ENCODE results near the gene MYOF.
A peak's percentile ranks its signal among the peaks of the same experiment; 100 is the strongest.

The MYOF gene

GRCh38 chr10:93482145-93482834, at the start of gene MYOF:
TSS of gene MYOF (minus strand) at chr10:93482334. CDS start at chr10:93482194, 140 bp downstream.
- Histone ChIP-seq H3K9me3 (ENCODE audit: low read length) (no peaks in the 10 kb centered on the region), H3K36me3 (ENCODE audit: insufficient read depth, low read length) (no peaks in the 10 kb centered on the region), H3K27me3 (ENCODE audit: control insufficient read depth in 1 of 2, insufficient read depth in 2 of 2, low read length in 2 of 2) (no peaks in the 10 kb centered on the region), H3K4me1 (ENCODE audit: insufficient read depth, low read length) (peaks cover 17% of the 10 kb centered on the region), H3K4me3 (ENCODE audit: low read depth in 1 of 2, low read length in 2 of 2) (peak within 1 kb of the TSS; percentile 69 to 94), H3K9ac (ENCODE audit: low read length) (peak within 1 kb of the TSS; percentile 97), H3K27ac (ENCODE audit: low read depth, low read length) (peak within 1 kb of the TSS; percentile 87)

GRCh38 chr10:93518531-93518930, 36.4 kb upstream of the MYOF start:
- Histone ChIP-seq H3K27me3 (ENCODE audit: control insufficient read depth in 1 of 2, insufficient read depth in 2 of 2, low read length in 2 of 2) (no peaks in the 10 kb centered on the region), H3K27ac (ENCODE audit: low read depth, low read length) (no peak overlapping the region), H3K9ac (ENCODE audit: low read length) (no peak overlapping the region), H3K36me3 (ENCODE audit: insufficient read depth, low read length) (no peaks in the 10 kb centered on the region), H3K9me3 (ENCODE audit: low read length) (no peaks in the 10 kb centered on the region), H3K4me3 (ENCODE audit: low read depth in 1 of 2, low read length in 2 of 2) (no peak overlapping the region), H3K4me1 (ENCODE audit: insufficient read depth, low read length) (no peaks in the 10 kb centered on the region)

- H3K27ac ChIP-seq (ENCODE audit: low read depth, low read length) = no peak overlapping the region
Observed at GRCh38 chr10:93516006-93516380, 33.9 kb upstream of the MYOF start.

GRCh38 chr10:93515071-93516005, 33.2 kb upstream of the MYOF start:
- Histone ChIP-seq H3K4me3 (ENCODE audit: low read depth in 1 of 2, low read length in 2 of 2) (no peak overlapping the region), H3K9ac (ENCODE audit: low read length) (no peak overlapping the region), H3K9me3 (ENCODE audit: low read length) (no peaks in the 10 kb centered on the region), H3K4me1 (ENCODE audit: insufficient read depth, low read length) (no peaks in the 10 kb centered on the region), H3K36me3 (ENCODE audit: insufficient read depth, low read length) (no peaks in the 10 kb centered on the region), H3K27ac (ENCODE audit: low read depth, low read length) (no peak overlapping the region), H3K27me3 (ENCODE audit: control insufficient read depth in 1 of 2, insufficient read depth in 2 of 2, low read length in 2 of 2) (no peaks in the 10 kb centered on the region)

More at GRCh38 chr10:93516006-93516380, 33.9 kb upstream of the MYOF start:
- no peaks in the 10 kb centered on the region for H3K36me3 ChIP-seq (ENCODE audit: insufficient read depth, low read length)
- no peak overlapping the region for H3K4me3 ChIP-seq (ENCODE audit: low read depth in 1 of 2, low read length in 2 of 2)
- no peaks in the 10 kb centered on the region for H3K4me1 ChIP-seq (ENCODE audit: insufficient read depth, low read length)
- H3K27me3 ChIP-seq (ENCODE audit: control insufficient read depth in 1 of 2, insufficient read depth in 2 of 2, low read length in 2 of 2) = no peaks in the 10 kb centered on the region
- no peaks in the 10 kb centered on the region for H3K9me3 ChIP-seq (ENCODE audit: low read length)
- no peak overlapping the region for H3K9ac ChIP-seq (ENCODE audit: low read length)

- Histone ChIP-seq H3K27me3 (ENCODE audit: control insufficient read depth in 1 of 2, insufficient read depth in 2 of 2, low read length in 2 of 2) (no peaks in the 10 kb centered on the region), H3K4me3 (ENCODE audit: low read depth in 1 of 2, low read length in 2 of 2) (no peak overlapping the region), H3K4me1 (ENCODE audit: insufficient read depth, low read length) (no peaks in the 10 kb centered on the region), H3K9me3 (ENCODE audit: low read length) (no peaks in the 10 kb centered on the region), H3K9ac (ENCODE audit: low read length) (no peak overlapping the region), H3K36me3 (ENCODE audit: insufficient read depth, low read length) (no peaks in the 10 kb centered on the region), H3K27ac (ENCODE audit: low read depth, low read length) (no peak overlapping the region)
Observed at GRCh38 chr10:93514521-93514920, 32.4 kb upstream of the MYOF start.

GRCh38 chr10:93513091-93513490, 31.0 kb upstream of the MYOF start:
- H3K27me3 ChIP-seq (ENCODE audit: control insufficient read depth in 1 of 2, insufficient read depth in 2 of 2, low read length in 2 of 2) = no peaks in the 10 kb centered on the region
- H3K4me3 ChIP-seq (ENCODE audit: low read depth in 1 of 2, low read length in 2 of 2) = no peak overlapping the region
- H3K9me3 ChIP-seq (ENCODE audit: low read length) = no peaks in the 10 kb centered on the region
- no peaks in the 10 kb centered on the region for H3K36me3 ChIP-seq (ENCODE audit: insufficient read depth, low read length)
- no peak overlapping the region for H3K27ac ChIP-seq (ENCODE audit: low read depth, low read length)
- no peak overlapping the region for H3K9ac ChIP-seq (ENCODE audit: low read length)
- no peaks in the 10 kb centered on the region for H3K4me1 ChIP-seq (ENCODE audit: insufficient read depth, low read length)

GRCh38 chr10:93512565-93512964, 30.4 kb upstream of the MYOF start:
- no peak overlapping the region for H3K9ac ChIP-seq (ENCODE audit: low read length)

GRCh38 chr10:93509816-93510215, 27.7 kb upstream of the MYOF start:
- H3K4me1 ChIP-seq (ENCODE audit: insufficient read depth, low read length) = no peaks in the 10 kb centered on the region
- H3K9ac ChIP-seq (ENCODE audit: low read length) = no peak overlapping the region
- H3K4me3 ChIP-seq (ENCODE audit: low read depth in 1 of 2, low read length in 2 of 2) = no peak overlapping the region
- no peaks in the 10 kb centered on the region for H3K27me3 ChIP-seq (ENCODE audit: control insufficient read depth in 1 of 2, insufficient read depth in 2 of 2, low read length in 2 of 2)
- no peaks in the 10 kb centered on the region for H3K9me3 ChIP-seq (ENCODE audit: low read length)
- H3K36me3 ChIP-seq (ENCODE audit: insufficient read depth, low read length) = no peaks in the 10 kb centered on the region
- H3K27ac ChIP-seq (ENCODE audit: low read depth, low read length) = no peak overlapping the region

More at GRCh38 chr10:93512565-93512964, 30.4 kb upstream of the MYOF start:
- no peak overlapping the region for H3K27ac ChIP-seq (ENCODE audit: low read depth, low read length)
- no peaks in the 10 kb centered on the region for H3K27me3 ChIP-seq (ENCODE audit: control insufficient read depth in 1 of 2, insufficient read depth in 2 of 2, low read length in 2 of 2)
- H3K36me3 ChIP-seq (ENCODE audit: insufficient read depth, low read length) = no peaks in the 10 kb centered on the region
- H3K4me1 ChIP-seq (ENCODE audit: insufficient read depth, low read length) = no peaks in the 10 kb centered on the region
- no peaks in the 10 kb centered on the region for H3K9me3 ChIP-seq (ENCODE audit: low read length)
- H3K4me3 ChIP-seq (ENCODE audit: low read depth in 1 of 2, low read length in 2 of 2) = no peak overlapping the region

- Histone ChIP-seq H3K4me1 (ENCODE audit: insufficient read depth, low read length) (no peaks in the 10 kb centered on the region), H3K9ac (ENCODE audit: low read length) (no peak overlapping the region), H3K27ac (ENCODE audit: low read depth, low read length) (no peak overlapping the region), H3K9me3 (ENCODE audit: low read length) (no peaks in the 10 kb centered on the region), H3K4me3 (ENCODE audit: low read depth in 1 of 2, low read length in 2 of 2) (no peak overlapping the region), H3K36me3 (ENCODE audit: insufficient read depth, low read length) (no peaks in the 10 kb centered on the region), H3K27me3 (ENCODE audit: control insufficient read depth in 1 of 2, insufficient read depth in 2 of 2, low read length in 2 of 2) (no peaks in the 10 kb centered on the region)
Observed at GRCh38 chr10:93505075-93505474, 22.9 kb upstream of the MYOF start.

- Histone ChIP-seq H3K4me1 (ENCODE audit: insufficient read depth, low read length) (no peaks in the 10 kb centered on the region), H3K27me3 (ENCODE audit: control insufficient read depth in 1 of 2, insufficient read depth in 2 of 2, low read length in 2 of 2) (no peaks in the 10 kb centered on the region), H3K27ac (ENCODE audit: low read depth, low read length) (no peak overlapping the region), H3K36me3 (ENCODE audit: insufficient read depth, low read length) (no peaks in the 10 kb centered on the region), H3K9ac (ENCODE audit: low read length) (no peak overlapping the region), H3K9me3 (ENCODE audit: low read length) (no peaks in the 10 kb centered on the region), H3K4me3 (ENCODE audit: low read depth in 1 of 2, low read length in 2 of 2) (no peak overlapping the region)
Observed at GRCh38 chr10:93503075-93503474, 20.9 kb upstream of the MYOF start.

GRCh38 chr10:93501650-93502049, 19.5 kb upstream of the MYOF start:
- no peaks in the 10 kb centered on the region for H3K36me3 ChIP-seq (ENCODE audit: insufficient read depth, low read length)

More at GRCh38 chr10:93501650-93502049, 19.5 kb upstream of the MYOF start:
- Histone ChIP-seq H3K27me3 (ENCODE audit: control insufficient read depth in 1 of 2, insufficient read depth in 2 of 2, low read length in 2 of 2) (no peaks in the 10 kb centered on the region), H3K9me3 (ENCODE audit: low read length) (no peaks in the 10 kb centered on the region), H3K4me1 (ENCODE audit: insufficient read depth, low read length) (no peaks in the 10 kb centered on the region), H3K4me3 (ENCODE audit: low read depth in 1 of 2, low read length in 2 of 2) (no peak overlapping the region), H3K9ac (ENCODE audit: low read length) (no peak overlapping the region), H3K27ac (ENCODE audit: low read depth, low read length) (no peak overlapping the region)
